GM23338 (cell line): ENCODE data around the gene GJD2. TPM values are rescaled to one million over a fixed set of nuclear protein-coding genes. Genes with fewer than 3 reads are reported as not detected.

Experiments used
- ATAC-seq: fragments of 200-7000 bp; cut with Tn5 transposase; 3 replicates; pipeline ENCODE4 v1.9.1; 2020
- DNase-seq: peaks from one replicate; pipeline ENCODE4 v3.0.0-alpha.2; 2015; ENCODE audit warnings: low spot score
- H2AFZ ChIP-seq: fragments of 200-600 bp; sonication (generic); 2 replicates; pipeline ENCODE4 v1.8.0; 2016; ENCODE audit warnings: antibody characterized with exemption, mild to moderate bottlenecking, moderate library complexity
- H3F3A ChIP-seq: fragments of 200-600 bp; sonication (generic); replicated peaks from 2 replicates; pipeline ENCODE4 v1.8.0; 2017; ENCODE audit warnings: antibody characterized with exemption, mixed run types, low read depth
- H3K27ac ChIP-seq: fragments of 200-600 bp; sonication (generic); 2 replicates; pipeline ENCODE4 v1.6.1; 2016; ENCODE audit warnings: low read depth
- H3K27me3 ChIP-seq: fragments of 200-600 bp; sonication (generic); 2 replicates; pipeline ENCODE4 v1.8.0; 2016; ENCODE audit warnings: mild to moderate bottlenecking, mixed run types, moderate library complexity; ENCODE audit not compliant: insufficient read depth
- H3K36me3 ChIP-seq: fragments of 200-600 bp; sonication (generic); 2 replicates; pipeline ENCODE4 v1.8.0; 2016; ENCODE audit warnings: mild to moderate bottlenecking; ENCODE audit not compliant: insufficient read depth
- H3K4me1 ChIP-seq: fragments of 200-600 bp; sonication (generic); 2 replicates; pipeline ENCODE4 v1.8.0; 2016; ENCODE audit warnings: mild to moderate bottlenecking, moderate library complexity; ENCODE audit not compliant: insufficient read depth
- H3K4me2 ChIP-seq: fragments of 200-600 bp; sonication (generic); 2 replicates; pipeline ENCODE4 v1.7.1; 2017; ENCODE audit warnings: mixed run types
- H3K4me3 ChIP-seq: fragments of 200-600 bp; sonication (generic); 2 replicates; pipeline ENCODE4 v1.6.1; 2016; ENCODE audit warnings: mixed run types
- H3K79me2 ChIP-seq: fragments of 200-600 bp; sonication (generic); replicated peaks from 2 replicates; pipeline ENCODE4 v1.8.0; 2017; ENCODE audit warnings: mild to moderate bottlenecking; ENCODE audit not compliant: insufficient read depth
- H3K9me2 ChIP-seq: fragments of 200-600 bp; sonication (generic); 2 replicates; pipeline ENCODE4 v1.8.0; 2017; ENCODE audit not compliant: insufficient read depth
- H4K20me1 ChIP-seq: fragments of 200-600 bp; sonication (generic); replicated peaks from 2 replicates; pipeline ENCODE4 v1.8.0; 2017; ENCODE audit warnings: mild to moderate bottlenecking; ENCODE audit not compliant: insufficient read depth
- H3K27ac Mint-ChIP-seq: 2 replicates; pipeline ENCODE4 v1.8.0; 2020; ENCODE audit warnings: inconsistent platforms, mild to moderate bottlenecking, moderate library complexity, mixed read lengths
- H3K27me3 Mint-ChIP-seq: 3 replicates; pipeline ENCODE4 v1.8.0; 2022; ENCODE audit warnings: low read depth, mild to moderate bottlenecking, moderate library complexity, mixed read lengths, inconsistent platforms; ENCODE audit not compliant: insufficient read depth, poor library complexity
- H3K36me3 Mint-ChIP-seq: 3 replicates; pipeline ENCODE4 v1.8.0; 2021; ENCODE audit warnings: low read depth, mild to moderate bottlenecking, inconsistent platforms, moderate library complexity, mixed read lengths
- H3K4me1 Mint-ChIP-seq: 3 replicates; pipeline ENCODE4 v1.8.0; 2020; ENCODE audit warnings: mild to moderate bottlenecking, inconsistent platforms, mixed read lengths
- H3K4me3 Mint-ChIP-seq: 3 replicates; pipeline ENCODE4 v1.8.0; 2021; ENCODE audit warnings: moderate library complexity, mild to moderate bottlenecking, inconsistent platforms, mixed read lengths
- H3K9me3 Mint-ChIP-seq: 3 replicates; pipeline ENCODE4 v1.8.0; 2020; ENCODE audit warnings: moderate library complexity, mild to moderate bottlenecking, inconsistent platforms, mixed read lengths
- EZH2 ChIP-seq: fragments of 200-600 bp; sonication (generic); IDR thresholded peaks from one replicate; pipeline ENCODE4 v1.8.0; 2017; ENCODE audit warnings: antibody characterized with exemption, mild to moderate bottlenecking, low read depth; ENCODE audit not compliant: unreplicated experiment
- EZH2phosphoT487 ChIP-seq: fragments of 200-600 bp; sonication (generic); IDR thresholded peaks from one replicate; pipeline ENCODE4 v1.8.1; 2018; ENCODE audit warnings: antibody characterized with exemption; ENCODE audit not compliant: unreplicated experiment
- JUNB ChIP-seq: IDR thresholded peaks from one replicate; pipeline ENCODE4 v1.6.1; 2016; ENCODE audit warnings: antibody characterized with exemption; ENCODE audit not compliant: unreplicated experiment
- NANOG ChIP-seq: IDR thresholded peaks from 2 replicates; pipeline ENCODE4 v1.6.1; 2016; ENCODE audit warnings: antibody characterized with exemption, borderline replicate concordance
- STAT1 ChIP-seq: IDR thresholded peaks from one replicate; pipeline ENCODE4 v1.6.1; 2016; ENCODE audit warnings: antibody characterized with exemption; ENCODE audit not compliant: unreplicated experiment
- ZNF114 ChIP-seq: fragments of 250-450 bp; sonication (Bioruptor Pico); IDR thresholded peaks from 2 replicates; pipeline ENCODE4 v1.5.0; 2020; ENCODE audit warnings: mild to moderate bottlenecking, moderate library complexity
- ZNF331 ChIP-seq: fragments of 250-450 bp; sonication (Bioruptor Pico); IDR thresholded peaks from 2 replicates; pipeline ENCODE4 v1.5.0; 2020; ENCODE audit warnings: low read depth, mild to moderate bottlenecking, moderate library complexity
- polyA plus RNA-seq: library from polyadenylated mRNA; unstranded; fragments of >200 nt; fragmentation: Nextera tagmentation; extraction: Ambion mirVana; gene quantifications from 2 replicates; pipeline ENCODE4 v1.2.1, GENCODE V29; 2016
- total RNA-seq: library from RNA; depleted of rRNA; stranded (reverse); fragments of >200 nt; shearing (Covaris generic); gene quantifications from 2 replicates; pipeline ENCODE4 v1.2.3, GENCODE V29; 2014
- TF ChIP-seq, protein P1 (sequence below): IDR thresholded peaks from one replicate; pipeline ENCODE4 v1.6.1; 2018; ENCODE audit warnings: antibody characterized with exemption; ENCODE audit not compliant: unreplicated experiment
- TF ChIP-seq, protein P2 (sequence below), 2 experiments: fragments of 200-600 bp in 1 of 2; sonication (generic) in 1 of 2; conservative IDR thresholded peaks; 2 replicates each; pipeline versions ENCODE4 v1.5.1 to v1.6.1; 2016 to 2017; ENCODE audit warnings: antibody characterized with exemption in 2 of 2, low read depth in 2 of 2, mild to moderate bottlenecking in 2 of 2, moderate library complexity in 1 of 2
- TF ChIP-seq, protein P3 (sequence below): fragments of 250-450 bp; sonication (Bioruptor Pico); IDR thresholded peaks from 2 replicates; pipeline ENCODE4 v1.5.0; 2020; ENCODE audit warnings: mild to moderate bottlenecking, moderate library complexity

The GJD2 gene
- total and polyA plus RNA-seq, 2 experiments from 2014 or later = 0.29 to 0.63 TPM

- Histone ChIP-seq H4K20me1 (no peaks in the 10 kb centered on the region), H3K4me3 (no peak overlapping the region), H3K36me3 (no peaks in the 10 kb centered on the region), H3K4me2 (no peak overlapping the region), H2AFZ (no peak overlapping the region), H3K79me2 (no peaks in the 10 kb centered on the region), H3K9me2 (no peaks in the 10 kb centered on the region), H3K27me3 (no peaks in the 10 kb centered on the region), H3K27ac (no peak overlapping the region), H3K4me1 (peaks cover 13% of the 10 kb centered on the region), H3F3A (no peaks in the 10 kb centered on the region)
- TF ChIP-seq, protein P1, sequence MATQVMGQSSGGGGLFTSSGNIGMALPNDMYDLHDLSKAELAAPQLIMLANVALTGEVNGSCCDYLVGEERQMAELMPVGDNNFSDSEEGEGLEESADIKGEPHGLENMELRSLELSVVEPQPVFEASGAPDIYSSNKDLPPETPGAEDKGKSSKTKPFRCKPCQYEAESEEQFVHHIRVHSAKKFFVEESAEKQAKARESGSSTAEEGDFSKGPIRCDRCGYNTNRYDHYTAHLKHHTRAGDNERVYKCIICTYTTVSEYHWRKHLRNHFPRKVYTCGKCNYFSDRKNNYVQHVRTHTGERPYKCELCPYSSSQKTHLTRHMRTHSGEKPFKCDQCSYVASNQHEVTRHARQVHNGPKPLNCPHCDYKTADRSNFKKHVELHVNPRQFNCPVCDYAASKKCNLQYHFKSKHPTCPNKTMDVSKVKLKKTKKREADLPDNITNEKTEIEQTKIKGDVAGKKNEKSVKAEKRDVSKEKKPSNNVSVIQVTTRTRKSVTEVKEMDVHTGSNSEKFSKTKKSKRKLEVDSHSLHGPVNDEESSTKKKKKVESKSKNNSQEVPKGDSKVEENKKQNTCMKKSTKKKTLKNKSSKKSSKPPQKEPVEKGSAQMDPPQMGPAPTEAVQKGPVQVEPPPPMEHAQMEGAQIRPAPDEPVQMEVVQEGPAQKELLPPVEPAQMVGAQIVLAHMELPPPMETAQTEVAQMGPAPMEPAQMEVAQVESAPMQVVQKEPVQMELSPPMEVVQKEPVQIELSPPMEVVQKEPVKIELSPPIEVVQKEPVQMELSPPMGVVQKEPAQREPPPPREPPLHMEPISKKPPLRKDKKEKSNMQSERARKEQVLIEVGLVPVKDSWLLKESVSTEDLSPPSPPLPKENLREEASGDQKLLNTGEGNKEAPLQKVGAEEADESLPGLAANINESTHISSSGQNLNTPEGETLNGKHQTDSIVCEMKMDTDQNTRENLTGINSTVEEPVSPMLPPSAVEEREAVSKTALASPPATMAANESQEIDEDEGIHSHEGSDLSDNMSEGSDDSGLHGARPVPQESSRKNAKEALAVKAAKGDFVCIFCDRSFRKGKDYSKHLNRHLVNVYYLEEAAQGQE = no peak
- TF ChIP-seq JUNB (no peak), STAT1 (no peak), EZH2 (no peak), NANOG (no peak), EZH2phosphoT487 (no peak), ZNF114 (no peak), ZNF331 (CRISPR knock-in tag) (no peak)
- TF ChIP-seq, protein P2, sequence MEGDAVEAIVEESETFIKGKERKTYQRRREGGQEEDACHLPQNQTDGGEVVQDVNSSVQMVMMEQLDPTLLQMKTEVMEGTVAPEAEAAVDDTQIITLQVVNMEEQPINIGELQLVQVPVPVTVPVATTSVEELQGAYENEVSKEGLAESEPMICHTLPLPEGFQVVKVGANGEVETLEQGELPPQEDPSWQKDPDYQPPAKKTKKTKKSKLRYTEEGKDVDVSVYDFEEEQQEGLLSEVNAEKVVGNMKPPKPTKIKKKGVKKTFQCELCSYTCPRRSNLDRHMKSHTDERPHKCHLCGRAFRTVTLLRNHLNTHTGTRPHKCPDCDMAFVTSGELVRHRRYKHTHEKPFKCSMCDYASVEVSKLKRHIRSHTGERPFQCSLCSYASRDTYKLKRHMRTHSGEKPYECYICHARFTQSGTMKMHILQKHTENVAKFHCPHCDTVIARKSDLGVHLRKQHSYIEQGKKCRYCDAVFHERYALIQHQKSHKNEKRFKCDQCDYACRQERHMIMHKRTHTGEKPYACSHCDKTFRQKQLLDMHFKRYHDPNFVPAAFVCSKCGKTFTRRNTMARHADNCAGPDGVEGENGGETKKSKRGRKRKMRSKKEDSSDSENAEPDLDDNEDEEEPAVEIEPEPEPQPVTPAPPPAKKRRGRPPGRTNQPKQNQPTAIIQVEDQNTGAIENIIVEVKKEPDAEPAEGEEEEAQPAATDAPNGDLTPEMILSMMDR (conservative IDR thresholded peaks at IDR 0.05; ENCODE audit: low read depth in 2 of 2) = no peak
- TF ChIP-seq, protein P3, sequence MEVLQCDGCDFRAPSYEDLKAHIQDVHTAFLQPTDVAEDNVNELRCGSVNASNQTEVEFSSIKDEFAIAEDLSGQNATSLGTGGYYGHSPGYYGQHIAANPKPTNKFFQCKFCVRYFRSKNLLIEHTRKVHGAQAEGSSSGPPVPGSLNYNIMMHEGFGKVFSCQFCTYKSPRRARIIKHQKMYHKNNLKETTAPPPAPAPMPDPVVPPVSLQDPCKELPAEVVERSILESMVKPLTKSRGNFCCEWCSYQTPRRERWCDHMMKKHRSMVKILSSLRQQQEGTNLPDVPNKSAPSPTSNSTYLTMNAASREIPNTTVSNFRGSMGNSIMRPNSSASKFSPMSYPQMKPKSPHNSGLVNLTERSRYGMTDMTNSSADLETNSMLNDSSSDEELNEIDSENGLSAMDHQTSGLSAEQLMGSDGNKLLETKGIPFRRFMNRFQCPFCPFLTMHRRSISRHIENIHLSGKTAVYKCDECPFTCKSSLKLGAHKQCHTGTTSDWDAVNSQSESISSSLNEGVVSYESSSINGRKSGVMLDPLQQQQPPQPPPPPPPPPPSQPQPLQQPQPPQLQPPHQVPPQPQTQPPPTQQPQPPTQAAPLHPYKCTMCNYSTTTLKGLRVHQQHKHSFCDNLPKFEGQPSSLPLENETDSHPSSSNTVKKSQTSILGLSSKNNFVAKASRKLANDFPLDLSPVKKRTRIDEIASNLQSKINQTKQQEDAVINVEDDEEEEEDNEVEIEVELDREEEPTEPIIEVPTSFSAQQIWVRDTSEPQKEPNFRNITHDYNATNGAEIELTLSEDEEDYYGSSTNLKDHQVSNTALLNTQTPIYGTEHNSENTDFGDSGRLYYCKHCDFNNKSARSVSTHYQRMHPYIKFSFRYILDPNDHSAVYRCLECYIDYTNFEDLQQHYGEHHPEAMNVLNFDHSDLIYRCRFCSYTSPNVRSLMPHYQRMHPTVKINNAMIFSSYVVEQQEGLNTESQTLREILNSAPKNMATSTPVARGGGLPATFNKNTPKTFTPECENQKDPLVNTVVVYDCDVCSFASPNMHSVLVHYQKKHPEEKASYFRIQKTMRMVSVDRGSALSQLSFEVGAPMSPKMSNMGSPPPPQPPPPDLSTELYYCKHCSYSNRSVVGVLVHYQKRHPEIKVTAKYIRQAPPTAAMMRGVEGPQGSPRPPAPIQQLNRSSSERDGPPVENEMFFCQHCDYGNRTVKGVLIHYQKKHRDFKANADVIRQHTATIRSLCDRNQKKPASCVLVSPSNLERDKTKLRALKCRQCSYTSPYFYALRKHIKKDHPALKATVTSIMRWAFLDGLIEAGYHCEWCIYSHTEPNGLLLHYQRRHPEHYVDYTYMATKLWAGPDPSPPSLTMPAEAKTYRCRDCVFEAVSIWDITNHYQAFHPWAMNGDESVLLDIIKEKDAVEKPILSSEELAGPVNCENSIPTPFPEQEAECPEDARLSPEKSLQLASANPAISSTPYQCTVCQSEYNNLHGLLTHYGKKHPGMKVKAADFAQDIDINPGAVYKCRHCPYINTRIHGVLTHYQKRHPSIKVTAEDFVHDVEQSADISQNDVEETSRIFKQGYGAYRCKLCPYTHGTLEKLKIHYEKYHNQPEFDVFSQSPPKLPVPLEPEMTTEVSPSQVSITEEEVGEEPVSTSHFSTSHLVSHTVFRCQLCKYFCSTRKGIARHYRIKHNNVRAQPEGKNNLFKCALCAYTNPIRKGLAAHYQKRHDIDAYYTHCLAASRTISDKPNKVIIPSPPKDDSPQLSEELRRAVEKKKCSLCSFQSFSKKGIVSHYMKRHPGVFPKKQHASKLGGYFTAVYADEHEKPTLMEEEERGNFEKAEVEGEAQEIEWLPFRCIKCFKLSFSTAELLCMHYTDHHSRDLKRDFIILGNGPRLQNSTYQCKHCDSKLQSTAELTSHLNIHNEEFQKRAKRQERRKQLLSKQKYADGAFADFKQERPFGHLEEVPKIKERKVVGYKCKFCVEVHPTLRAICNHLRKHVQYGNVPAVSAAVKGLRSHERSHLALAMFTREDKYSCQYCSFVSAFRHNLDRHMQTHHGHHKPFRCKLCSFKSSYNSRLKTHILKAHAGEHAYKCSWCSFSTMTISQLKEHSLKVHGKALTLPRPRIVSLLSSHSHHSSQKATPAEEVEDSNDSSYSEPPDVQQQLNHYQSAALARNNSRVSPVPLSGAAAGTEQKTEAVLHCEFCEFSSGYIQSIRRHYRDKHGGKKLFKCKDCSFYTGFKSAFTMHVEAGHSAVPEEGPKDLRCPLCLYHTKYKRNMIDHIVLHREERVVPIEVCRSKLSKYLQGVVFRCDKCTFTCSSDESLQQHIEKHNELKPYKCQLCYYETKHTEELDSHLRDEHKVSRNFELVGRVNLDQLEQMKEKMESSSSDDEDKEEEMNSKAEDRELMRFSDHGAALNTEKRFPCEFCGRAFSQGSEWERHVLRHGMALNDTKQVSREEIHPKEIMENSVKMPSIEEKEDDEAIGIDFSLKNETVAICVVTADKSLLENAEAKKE (CRISPR knock-in tag) = no peak
- no peaks in the 10 kb centered on the region for H3K36me3 Mint-ChIP-seq
- no peak overlapping the region for H3K27ac Mint-ChIP-seq
- no peak for DNase-seq
- H3K9me3 Mint-ChIP-seq = no peaks in the 10 kb centered on the region
- H3K4me1 Mint-ChIP-seq = peaks cover 10% of the 10 kb centered on the region
- peaks cover 2% of the 10 kb centered on the region for H3K27me3 Mint-ChIP-seq
- no peak overlapping the region for H3K4me3 Mint-ChIP-seq
- no peak for ATAC-seq
These were observed 35.8 kb downstream of the GJD2 start for GRCh38 chr15:34718681-34719665.
